Endothelial cell of umbilical vein (primary cell): ENCODE measurements around the gene OR4E2.

ENCODE experiments used
- CTCF ChIP-seq, 2 donors: IDR thresholded peaks; 1 replicate in 1 of 2; 2 replicates in 1 of 2; pipeline ENCODE4 v1.5.1; 2011; ENCODE audit warnings: low read length in 2 of 2, mild to moderate bottlenecking in 2 of 2, moderate library complexity in 2 of 2, control low read depth in 1 of 2, inconsistent platforms in 1 of 2, low read depth in 1 of 2; ENCODE audit not compliant: insufficient read depth in 1 of 2; ENCODE audit errors: extremely low read depth in 1 of 2
- EZH2 ChIP-seq: IDR thresholded peaks from 2 replicates; pipeline ENCODE4 v1.6.1; 2012; ENCODE audit warnings: borderline replicate concordance, low read depth, mild to moderate bottlenecking, moderate library complexity, low read length, inconsistent platforms; ENCODE audit not compliant: severe bottlenecking
- GATA2 ChIP-seq: IDR thresholded peaks from 2 replicates; pipeline ENCODE4 v1.7.0; 2011; ENCODE audit warnings: low read depth, mild to moderate bottlenecking, moderate library complexity, mixed read lengths, low read length; ENCODE audit not compliant: insufficient read length, insufficient read depth
- JUN ChIP-seq: IDR thresholded peaks from 2 replicates; pipeline ENCODE4 v1.6.1; 2011; ENCODE audit warnings: borderline replicate concordance, low read depth; ENCODE audit not compliant: insufficient read length, insufficient read depth
- MAX ChIP-seq: IDR thresholded peaks from 2 replicates; pipeline ENCODE4 v1.6.1; 2011; ENCODE audit not compliant: insufficient read depth, insufficient read length
- POLR2A ChIP-seq: IDR thresholded peaks from 2 replicates; pipeline ENCODE4 v1.6.1; 2012; ENCODE audit warnings: low read depth, mild to moderate bottlenecking, control low read depth, low read length
- POLR2AphosphoS5 ChIP-seq: IDR thresholded peaks from 2 replicates; pipeline ENCODE4 v1.6.1; 2012; ENCODE audit warnings: low read depth, mild to moderate bottlenecking, control low read depth, low read length, moderate library complexity; ENCODE audit not compliant: insufficient read depth

- TF ChIP-seq CTCF (IDR thresholded peaks at IDR 0.05; ENCODE audit: extremely low read depth in 1 of 2, insufficient read depth in 1 of 2, low read depth in 1 of 2, low read length in 2 of 2): no peak
- TF ChIP-seq POLR2A: no peak
- no peak for TF ChIP-seq POLR2AphosphoS5
- TF ChIP-seq EZH2: no peak
- no peak for TF ChIP-seq GATA2
- no peak for TF ChIP-seq JUN
- TF ChIP-seq MAX: no peak
Observed at GRCh38 chr14:21626491-21627230, 27.0 kb upstream of the OR4E2 start.
